RWPE1 (cell line): ENCODE results near the gene DCAF8.

Source experiments
- CTCF ChIA-PET: fragments of 350-600 bp; sonication (Branson Sonifier 250); formaldehyde crosslinking; extraction: SDS; loops from one replicate; lab custom pipeline; 2021; lab: Yijun Ruan, JAX
- POLR2A ChIA-PET: fragments of 400-600 bp; formaldehyde crosslinking; extraction: SDS; loops from one replicate; lab custom pipeline; 2020; ENCODE audit warnings: antibody characterized with exemption; ENCODE audit not compliant: low non-redundant PET; lab: Yijun Ruan, JAX
- DNase-seq: peaks from one replicate; pipeline ENCODE4 v3.0.0; 2012; ENCODE audit warnings: low spot score
- H3K27ac ChIP-seq: fragments of 450-650 bp; 2 replicates; pipeline ENCODE4 v1.5.1; 2017
- TF ChIP-seq, protein P1 (sequence below): fragments of 450-650 bp; conservative IDR thresholded peaks from 2 replicates; pipeline ENCODE4 v1.5.1; 2017; ENCODE audit warnings: low read depth, mild to moderate bottlenecking

The DCAF8 gene

DNA sequence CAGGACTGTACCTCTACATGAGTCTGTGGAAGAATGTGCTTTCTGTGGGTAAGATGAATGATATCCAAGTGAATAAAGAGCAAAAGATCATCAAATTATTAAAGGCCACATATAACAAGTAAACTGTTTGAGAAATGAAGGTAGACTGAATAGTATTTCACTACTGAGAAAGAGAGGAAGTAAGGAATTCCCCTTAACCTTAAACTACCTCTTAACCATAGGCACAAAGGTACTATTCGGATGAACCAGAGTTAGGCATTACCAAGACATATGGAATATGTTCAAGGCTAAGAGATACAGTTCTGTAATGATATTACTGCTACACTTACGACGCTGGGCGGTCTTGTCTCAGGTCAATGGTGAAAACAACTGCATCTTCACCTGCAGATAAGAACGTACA is 25.5 kb downstream of the DCAF8 start:
- no peak for DNase-seq
- TF ChIP-seq, protein P1, sequence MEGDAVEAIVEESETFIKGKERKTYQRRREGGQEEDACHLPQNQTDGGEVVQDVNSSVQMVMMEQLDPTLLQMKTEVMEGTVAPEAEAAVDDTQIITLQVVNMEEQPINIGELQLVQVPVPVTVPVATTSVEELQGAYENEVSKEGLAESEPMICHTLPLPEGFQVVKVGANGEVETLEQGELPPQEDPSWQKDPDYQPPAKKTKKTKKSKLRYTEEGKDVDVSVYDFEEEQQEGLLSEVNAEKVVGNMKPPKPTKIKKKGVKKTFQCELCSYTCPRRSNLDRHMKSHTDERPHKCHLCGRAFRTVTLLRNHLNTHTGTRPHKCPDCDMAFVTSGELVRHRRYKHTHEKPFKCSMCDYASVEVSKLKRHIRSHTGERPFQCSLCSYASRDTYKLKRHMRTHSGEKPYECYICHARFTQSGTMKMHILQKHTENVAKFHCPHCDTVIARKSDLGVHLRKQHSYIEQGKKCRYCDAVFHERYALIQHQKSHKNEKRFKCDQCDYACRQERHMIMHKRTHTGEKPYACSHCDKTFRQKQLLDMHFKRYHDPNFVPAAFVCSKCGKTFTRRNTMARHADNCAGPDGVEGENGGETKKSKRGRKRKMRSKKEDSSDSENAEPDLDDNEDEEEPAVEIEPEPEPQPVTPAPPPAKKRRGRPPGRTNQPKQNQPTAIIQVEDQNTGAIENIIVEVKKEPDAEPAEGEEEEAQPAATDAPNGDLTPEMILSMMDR, result no peak
- no peak overlapping the region for H3K27ac ChIP-seq
- POLR2A ChIA-PET, result no interaction called here
- CTCF ChIA-PET, result no interaction called here

DNA sequence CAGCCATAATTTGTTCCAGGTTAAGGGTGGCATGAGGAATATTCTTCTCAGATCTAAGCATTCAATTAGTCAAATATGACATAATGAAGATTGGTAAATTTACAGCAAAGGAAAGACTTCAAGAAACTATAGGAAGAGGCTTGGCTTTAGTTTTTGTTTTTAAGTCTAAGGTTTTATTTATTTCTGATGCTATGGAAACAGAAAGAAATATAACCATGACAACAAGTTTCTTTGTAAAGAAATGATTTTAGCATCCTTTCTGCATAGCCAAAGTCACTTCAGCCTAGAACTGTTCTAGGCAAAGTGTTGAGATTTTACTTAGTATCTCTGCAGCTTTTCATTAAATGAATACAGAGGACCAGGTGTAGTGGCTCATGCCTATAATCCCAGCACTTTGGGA is 29.4 kb downstream of the DCAF8 start:
- DNase-seq, result no peak
- no peak overlapping the region for H3K27ac ChIP-seq
- POLR2A ChIA-PET, result no interaction called here
- CTCF ChIA-PET, result interaction anchor here (1.1 kb wide), 1 partner anchor 19 kb away, joined by 3 read pairs; no protein-coding TSS in a partner anchor
- TF ChIP-seq, protein P1, result no peak

DNA sequence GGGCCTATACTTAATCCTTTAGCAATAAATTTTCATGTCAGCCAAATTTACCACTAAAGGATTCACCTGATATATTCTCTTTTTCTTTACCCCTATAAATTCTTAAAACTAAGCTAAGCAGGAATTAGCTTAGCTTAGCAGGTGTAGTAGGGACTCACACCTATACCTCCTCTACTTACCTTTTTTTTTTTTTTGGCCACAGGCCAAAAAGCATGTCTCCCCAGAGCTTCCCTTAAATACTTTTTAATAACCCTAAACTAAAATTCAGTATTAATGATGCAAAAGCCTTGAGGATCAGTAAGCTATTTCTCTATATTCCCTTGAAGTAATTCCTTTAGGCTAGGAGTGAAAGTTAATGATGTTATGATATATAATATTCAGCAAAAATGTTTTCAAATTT is 33.9 kb downstream of the DCAF8 start:
- TF ChIP-seq, protein P1, result no peak
- ChIA-PET POLR2A (interaction anchor here (0.8 kb wide), 1 partner anchor 108 kb away, joined by 8 read pairs; no protein-coding TSS in a partner anchor), CTCF (interaction anchor here (0.7 kb wide), 1 partner anchor 30 kb away, joined by 4 read pairs; no protein-coding TSS in a partner anchor)
- H3K27ac ChIP-seq, result no peak overlapping the region
- no peak for DNase-seq

DNA sequence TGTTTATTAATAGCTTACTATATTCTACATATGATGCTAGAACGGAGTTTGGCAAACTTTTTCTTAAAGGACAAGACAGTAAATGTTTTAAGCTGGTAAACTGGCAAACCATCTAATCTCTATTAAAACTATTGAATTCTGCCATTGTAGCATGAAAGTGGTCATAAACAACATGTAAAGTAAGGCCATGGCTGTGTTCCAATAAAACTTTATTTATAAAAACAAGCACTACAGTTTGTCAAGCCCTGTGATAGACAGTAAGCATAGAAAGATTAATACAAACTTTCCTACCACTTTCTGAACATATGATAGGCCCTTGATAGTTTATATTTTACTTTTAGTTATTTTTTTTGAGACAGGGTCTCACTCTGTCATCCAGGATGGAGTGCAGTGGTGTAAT is 34.8 kb downstream of the DCAF8 start:
- ChIA-PET POLR2A (no interaction called here), CTCF (no interaction called here)
- H3K27ac ChIP-seq, result no peak overlapping the region
- no peak for DNase-seq
- TF ChIP-seq, protein P1, result no peak

DNA sequence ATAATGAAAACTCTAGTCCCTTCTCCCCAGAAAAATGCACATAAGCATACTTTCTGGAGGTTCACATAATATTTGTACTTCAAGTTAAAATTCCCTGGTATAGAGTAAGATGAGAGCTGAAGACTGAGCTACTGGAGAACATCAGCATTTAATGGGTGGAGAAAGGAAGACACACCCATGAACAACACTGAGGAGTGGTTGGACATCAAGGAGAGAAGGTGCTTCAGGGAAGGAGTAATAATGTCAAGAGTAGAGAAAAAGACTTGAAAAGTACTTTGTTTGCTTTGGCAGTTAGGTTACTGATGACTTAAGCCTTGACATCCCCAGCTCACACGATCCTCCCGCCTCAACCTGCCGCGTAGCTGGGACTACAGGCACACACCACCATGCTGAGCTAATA is 35.3 kb downstream of the DCAF8 start:
- CTCF ChIA-PET, result no interaction called here
- no peak overlapping the region for H3K27ac ChIP-seq
- DNase-seq, result no peak
- POLR2A ChIA-PET, result no interaction called here
- TF ChIP-seq, protein P1, result no peak

DNA sequence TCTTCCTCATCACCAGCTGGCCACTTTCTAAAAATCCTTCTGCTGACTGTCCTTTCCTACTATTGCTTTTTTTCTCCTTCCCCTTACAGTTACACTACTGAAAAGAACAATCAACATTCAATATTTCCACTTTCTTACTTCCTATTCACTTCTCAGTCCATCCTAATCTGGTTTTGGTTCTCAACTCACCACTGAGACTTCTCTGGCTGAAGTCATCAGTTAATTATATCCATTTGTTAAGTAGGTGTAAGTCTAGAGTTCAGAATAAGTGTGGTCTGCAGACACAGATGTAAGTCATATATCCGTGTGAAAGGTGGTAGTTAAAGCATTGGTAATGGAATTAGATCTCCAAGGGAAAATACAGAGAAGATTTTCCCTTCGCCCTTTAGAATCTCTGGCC is 35.7 kb downstream of the DCAF8 start:
- no peak for DNase-seq
- TF ChIP-seq, protein P1, result no peak
- ChIA-PET POLR2A (no interaction called here), CTCF (no interaction called here)
- H3K27ac ChIP-seq, result no peak overlapping the region

DNA sequence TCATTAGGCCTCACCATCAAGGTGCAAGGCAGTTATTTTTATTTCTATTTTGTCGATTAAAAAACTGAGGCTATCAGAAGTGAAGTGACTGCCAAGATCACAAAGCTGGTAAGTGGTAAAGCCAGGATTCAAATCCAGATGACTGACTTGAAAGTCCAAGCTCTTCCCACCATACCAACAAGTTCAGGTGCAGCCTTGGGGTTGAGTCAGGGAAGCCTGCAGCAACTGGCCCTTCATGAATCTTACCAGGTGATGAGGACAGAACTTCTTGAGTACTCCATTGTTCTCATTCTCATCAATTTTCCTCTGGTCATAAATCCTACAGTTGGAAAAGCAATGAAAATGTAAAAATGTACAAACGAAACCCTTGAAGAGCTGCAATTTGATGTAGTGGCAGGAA is 37.0 kb downstream of the DCAF8 start:
- ChIA-PET CTCF (interaction anchor here (0.6 kb wide), 3 partner anchors 13 to 66 kb away, joined by 3 to 6 read pairs (median 6); no protein-coding TSS in a partner anchor), POLR2A (no interaction called here)
- H3K27ac ChIP-seq, result no peak overlapping the region
- TF ChIP-seq, protein P1, result no peak
- DNase-seq, result no peak
